Measurements from ENCODE around the gene MYO1D. TPM values are rescaled to one million over a fixed set of nuclear protein-coding genes. Genes with fewer than 3 reads are reported as not detected.

The MYO1D gene
- polyA plus RNA-seq, 5 donors, result 19.8 to 26.5 (median 25.0) TPM

- DNase-seq, result no peak
Observed at GRCh38 chr17:32784113-32784512, 92.8 kb downstream of the MYO1D start.

GRCh38 chr17:32783602-32784001, 93.3 kb downstream of the MYO1D start:
- DNase-seq, result peak; percentile 28 to 44

- DNase-seq, result no peak
Observed at GRCh38 chr17:32780721-32781120, 96.2 kb downstream of the MYO1D start.

GRCh38 chr17:32777922-32778321, 99.0 kb downstream of the MYO1D start:
- no peak for DNase-seq

GRCh38 chr17:32777436-32777835, 99.5 kb downstream of the MYO1D start:
- DNase-seq, result no peak

GRCh38 chr17:32774695-32775084, 102.2 kb downstream of the MYO1D start:
- DNase-seq, result no peak

GRCh38 chr17:32773856-32774694, 102.8 kb downstream of the MYO1D start:
- no peak for DNase-seq

GRCh38 chr17:32772453-32773025, 104.4 kb downstream of the MYO1D start:
- DNase-seq, result no peak

- no peak for DNase-seq
Observed at GRCh38 chr17:32771396-32771795, 105.5 kb downstream of the MYO1D start.

GRCh38 chr17:32769846-32770245, 107.1 kb downstream of the MYO1D start:
- no peak for DNase-seq

GRCh38 chr17:32763855-32764439, 113.0 kb downstream of the MYO1D start:
- no peak for DNase-seq

GRCh38 chr17:32759476-32759875, 117.4 kb downstream of the MYO1D start:
- DNase-seq, result no peak

GRCh38 chr17:32757963-32758362, 119.0 kb downstream of the MYO1D start:
- DNase-seq, result no peak

- DNase-seq, result no peak
Observed at GRCh38 chr17:32756696-32757095, 120.2 kb downstream of the MYO1D start.

- peak; percentile 41 to 62 for DNase-seq
Observed at GRCh38 chr17:32755045-32755805, 121.7 kb downstream of the MYO1D start.

- no peak for DNase-seq
Observed at GRCh38 chr17:32752934-32753333, 124.0 kb downstream of the MYO1D start.

GRCh38 chr17:32747856-32748255, 129.1 kb downstream of the MYO1D start:
- DNase-seq, result no peak

- DNase-seq, result no peak
Observed at GRCh38 chr17:32746698-32747097, 130.2 kb downstream of the MYO1D start.

GRCh38 chr17:32746280-32746679, 130.6 kb downstream of the MYO1D start:
- DNase-seq, result no peak

GRCh38 chr17:32742681-32743538, 134.0 kb downstream of the MYO1D start:
- DNase-seq, result no peak

- no peak for DNase-seq
Observed at GRCh38 chr17:32741381-32741780, 135.5 kb downstream of the MYO1D start.
